H1 (cell line): ENCODE results near the gene FAM193A. TPM values are rescaled to one million over a fixed set of nuclear protein-coding genes. Genes with fewer than 3 reads are reported as not detected.

Experiments used
- ATF2 ChIP-seq: IDR thresholded peaks from 2 replicates; pipeline ENCODE4 v1.6.1; 2012; ENCODE audit warnings: low read length, inconsistent platforms
- CTCF ChIP-seq, 3 experiments: IDR thresholded peaks; 1 replicate in 2 of 3; 2 replicates in 1 of 3; pipeline versions ENCODE4 v1.5.1 to v1.6.1; 2011; ENCODE audit warnings: low read length in 3 of 3, mild to moderate bottlenecking in 3 of 3, inconsistent platforms in 2 of 3, low read depth in 1 of 3, moderate library complexity in 1 of 3; ENCODE audit not compliant: insufficient read depth in 1 of 3; ENCODE audit errors: control extremely low read depth in 1 of 3
- TAF1 ChIP-seq: IDR thresholded peaks from 2 replicates; pipeline ENCODE4 v1.6.1; 2011; ENCODE audit warnings: mild to moderate bottlenecking, low read depth, low read length
- TEAD4 ChIP-seq: IDR thresholded peaks from 2 replicates; pipeline ENCODE4 v1.6.1; 2012; ENCODE audit warnings: low read depth, low read length, inconsistent platforms, mixed read lengths
- polyA plus RNA-seq, 7 experiments: library from polyadenylated mRNA; depleted of rRNA in 3 of 7; stranded (reverse) in 5 of 7; unstranded in 2 of 7; fragments of >200 nt in 5 of 7; fragments of 200-250 nt in 2 of 7; gene quantifications; 1 replicate in 5 of 7; 2 replicates in 1 of 7; 4 replicates in 1 of 7; pipeline versions ENCODE4 v1.2.1 to v1.2.3, GENCODE V29; 2011 to 2013; ENCODE audit warnings: missing spikeins in 2 of 7, mixed read lengths in 2 of 7
- total RNA-seq: library from RNA; stranded (reverse); fragmentation: NEBNext Ultra II Directional; extraction: Animal tissue kit (Norgen Biotek cat#: 25700); gene quantifications from 2 replicates; pipeline ENCODE4 v1.2.1, GENCODE V29; 2021
- TF ChIP-seq, protein P1 (sequence below): fragments of 300-600 bp; sonication (generic); IDR thresholded peaks from 2 replicates; pipeline ENCODE4 v1.7.1; 2012; ENCODE audit warnings: low read length, moderate library complexity, mild to moderate bottlenecking, inconsistent platforms; ENCODE audit not compliant: insufficient replicate concordance

The FAM193A gene
- total and polyA plus RNA-seq, 2 of the 8 experiments (the other 6 are each of a cell fraction or from before 2014, with no cell fraction given) = 8.7 to 26.2 TPM

- TF ChIP-seq, protein P1, sequence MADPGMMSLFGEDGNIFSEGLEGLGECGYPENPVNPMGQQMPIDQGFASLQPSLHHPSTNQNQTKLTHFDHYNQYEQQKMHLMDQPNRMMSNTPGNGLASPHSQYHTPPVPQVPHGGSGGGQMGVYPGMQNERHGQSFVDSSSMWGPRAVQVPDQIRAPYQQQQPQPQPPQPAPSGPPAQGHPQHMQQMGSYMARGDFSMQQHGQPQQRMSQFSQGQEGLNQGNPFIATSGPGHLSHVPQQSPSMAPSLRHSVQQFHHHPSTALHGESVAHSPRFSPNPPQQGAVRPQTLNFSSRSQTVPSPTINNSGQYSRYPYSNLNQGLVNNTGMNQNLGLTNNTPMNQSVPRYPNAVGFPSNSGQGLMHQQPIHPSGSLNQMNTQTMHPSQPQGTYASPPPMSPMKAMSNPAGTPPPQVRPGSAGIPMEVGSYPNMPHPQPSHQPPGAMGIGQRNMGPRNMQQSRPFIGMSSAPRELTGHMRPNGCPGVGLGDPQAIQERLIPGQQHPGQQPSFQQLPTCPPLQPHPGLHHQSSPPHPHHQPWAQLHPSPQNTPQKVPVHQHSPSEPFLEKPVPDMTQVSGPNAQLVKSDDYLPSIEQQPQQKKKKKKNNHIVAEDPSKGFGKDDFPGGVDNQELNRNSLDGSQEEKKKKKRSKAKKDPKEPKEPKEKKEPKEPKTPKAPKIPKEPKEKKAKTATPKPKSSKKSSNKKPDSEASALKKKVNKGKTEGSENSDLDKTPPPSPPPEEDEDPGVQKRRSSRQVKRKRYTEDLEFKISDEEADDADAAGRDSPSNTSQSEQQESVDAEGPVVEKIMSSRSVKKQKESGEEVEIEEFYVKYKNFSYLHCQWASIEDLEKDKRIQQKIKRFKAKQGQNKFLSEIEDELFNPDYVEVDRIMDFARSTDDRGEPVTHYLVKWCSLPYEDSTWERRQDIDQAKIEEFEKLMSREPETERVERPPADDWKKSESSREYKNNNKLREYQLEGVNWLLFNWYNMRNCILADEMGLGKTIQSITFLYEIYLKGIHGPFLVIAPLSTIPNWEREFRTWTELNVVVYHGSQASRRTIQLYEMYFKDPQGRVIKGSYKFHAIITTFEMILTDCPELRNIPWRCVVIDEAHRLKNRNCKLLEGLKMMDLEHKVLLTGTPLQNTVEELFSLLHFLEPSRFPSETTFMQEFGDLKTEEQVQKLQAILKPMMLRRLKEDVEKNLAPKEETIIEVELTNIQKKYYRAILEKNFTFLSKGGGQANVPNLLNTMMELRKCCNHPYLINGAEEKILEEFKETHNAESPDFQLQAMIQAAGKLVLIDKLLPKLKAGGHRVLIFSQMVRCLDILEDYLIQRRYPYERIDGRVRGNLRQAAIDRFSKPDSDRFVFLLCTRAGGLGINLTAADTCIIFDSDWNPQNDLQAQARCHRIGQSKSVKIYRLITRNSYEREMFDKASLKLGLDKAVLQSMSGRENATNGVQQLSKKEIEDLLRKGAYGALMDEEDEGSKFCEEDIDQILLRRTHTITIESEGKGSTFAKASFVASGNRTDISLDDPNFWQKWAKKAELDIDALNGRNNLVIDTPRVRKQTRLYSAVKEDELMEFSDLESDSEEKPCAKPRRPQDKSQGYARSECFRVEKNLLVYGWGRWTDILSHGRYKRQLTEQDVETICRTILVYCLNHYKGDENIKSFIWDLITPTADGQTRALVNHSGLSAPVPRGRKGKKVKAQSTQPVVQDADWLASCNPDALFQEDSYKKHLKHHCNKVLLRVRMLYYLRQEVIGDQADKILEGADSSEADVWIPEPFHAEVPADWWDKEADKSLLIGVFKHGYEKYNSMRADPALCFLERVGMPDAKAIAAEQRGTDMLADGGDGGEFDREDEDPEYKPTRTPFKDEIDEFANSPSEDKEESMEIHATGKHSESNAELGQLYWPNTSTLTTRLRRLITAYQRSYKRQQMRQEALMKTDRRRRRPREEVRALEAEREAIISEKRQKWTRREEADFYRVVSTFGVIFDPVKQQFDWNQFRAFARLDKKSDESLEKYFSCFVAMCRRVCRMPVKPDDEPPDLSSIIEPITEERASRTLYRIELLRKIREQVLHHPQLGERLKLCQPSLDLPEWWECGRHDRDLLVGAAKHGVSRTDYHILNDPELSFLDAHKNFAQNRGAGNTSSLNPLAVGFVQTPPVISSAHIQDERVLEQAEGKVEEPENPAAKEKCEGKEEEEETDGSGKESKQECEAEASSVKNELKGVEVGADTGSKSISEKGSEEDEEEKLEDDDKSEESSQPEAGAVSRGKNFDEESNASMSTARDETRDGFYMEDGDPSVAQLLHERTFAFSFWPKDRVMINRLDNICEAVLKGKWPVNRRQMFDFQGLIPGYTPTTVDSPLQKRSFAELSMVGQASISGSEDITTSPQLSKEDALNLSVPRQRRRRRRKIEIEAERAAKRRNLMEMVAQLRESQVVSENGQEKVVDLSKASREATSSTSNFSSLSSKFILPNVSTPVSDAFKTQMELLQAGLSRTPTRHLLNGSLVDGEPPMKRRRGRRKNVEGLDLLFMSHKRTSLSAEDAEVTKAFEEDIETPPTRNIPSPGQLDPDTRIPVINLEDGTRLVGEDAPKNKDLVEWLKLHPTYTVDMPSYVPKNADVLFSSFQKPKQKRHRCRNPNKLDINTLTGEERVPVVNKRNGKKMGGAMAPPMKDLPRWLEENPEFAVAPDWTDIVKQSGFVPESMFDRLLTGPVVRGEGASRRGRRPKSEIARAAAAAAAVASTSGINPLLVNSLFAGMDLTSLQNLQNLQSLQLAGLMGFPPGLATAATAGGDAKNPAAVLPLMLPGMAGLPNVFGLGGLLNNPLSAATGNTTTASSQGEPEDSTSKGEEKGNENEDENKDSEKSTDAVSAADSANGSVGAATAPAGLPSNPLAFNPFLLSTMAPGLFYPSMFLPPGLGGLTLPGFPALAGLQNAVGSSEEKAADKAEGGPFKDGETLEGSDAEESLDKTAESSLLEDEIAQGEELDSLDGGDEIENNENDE = no peak
- no peak for TF ChIP-seq CTCF (IDR thresholded peaks at IDR 0.05; ENCODE audit: control extremely low read depth in 1 of 3, insufficient read depth in 1 of 3, low read depth in 1 of 3, low read length in 3 of 3)
- TF ChIP-seq TAF1 = no peak
- TF ChIP-seq ATF2 = no peak
- no peak for TF ChIP-seq TEAD4
Observed at GRCh38 chr4:2745981-2746806, 209.7 kb downstream of the FAM193A start (continued).
